ENCODE measurements around the gene RPS6KB2.
"Not testable (repeated sequence)": the region's sequence is repeated elsewhere in the genome, so short reads cannot be mapped to it uniquely, and the experiment has no call there.

The RPS6KB2 gene

DNA sequence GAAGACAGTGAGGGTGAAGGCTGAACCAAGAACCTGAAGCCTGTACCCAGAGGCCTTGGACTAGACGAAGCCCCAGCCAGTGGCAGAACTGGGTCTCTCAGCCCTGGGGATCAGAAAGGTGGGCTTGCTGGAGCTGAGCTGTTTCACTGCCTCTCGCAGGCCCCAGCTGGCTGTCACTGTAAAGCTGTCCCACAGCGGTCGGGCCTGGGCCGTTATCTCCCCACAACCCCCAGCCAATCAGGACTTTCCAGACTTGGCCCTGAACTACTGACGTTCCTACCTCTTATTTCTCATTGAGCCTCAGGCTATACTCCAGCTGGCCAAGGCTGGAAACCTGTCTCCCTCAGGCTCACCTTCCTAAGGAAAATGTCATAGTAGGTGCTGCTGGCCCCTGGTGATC is 30.8 kb upstream of the RPS6KB2 start:
- TF ChIP-seq CTCF (IDR thresholded peaks at IDR 0.05; ENCODE audit: control insufficient read depth, insufficient read depth, low read depth, low read length, missing control alignments) = no peak
- no peak overlapping the region for H3K4me3 ChIP-seq (ENCODE audit: control insufficient read depth, low read depth, low read length)
- no peak for DNase-seq (ENCODE audit: low read depth)

DNA sequence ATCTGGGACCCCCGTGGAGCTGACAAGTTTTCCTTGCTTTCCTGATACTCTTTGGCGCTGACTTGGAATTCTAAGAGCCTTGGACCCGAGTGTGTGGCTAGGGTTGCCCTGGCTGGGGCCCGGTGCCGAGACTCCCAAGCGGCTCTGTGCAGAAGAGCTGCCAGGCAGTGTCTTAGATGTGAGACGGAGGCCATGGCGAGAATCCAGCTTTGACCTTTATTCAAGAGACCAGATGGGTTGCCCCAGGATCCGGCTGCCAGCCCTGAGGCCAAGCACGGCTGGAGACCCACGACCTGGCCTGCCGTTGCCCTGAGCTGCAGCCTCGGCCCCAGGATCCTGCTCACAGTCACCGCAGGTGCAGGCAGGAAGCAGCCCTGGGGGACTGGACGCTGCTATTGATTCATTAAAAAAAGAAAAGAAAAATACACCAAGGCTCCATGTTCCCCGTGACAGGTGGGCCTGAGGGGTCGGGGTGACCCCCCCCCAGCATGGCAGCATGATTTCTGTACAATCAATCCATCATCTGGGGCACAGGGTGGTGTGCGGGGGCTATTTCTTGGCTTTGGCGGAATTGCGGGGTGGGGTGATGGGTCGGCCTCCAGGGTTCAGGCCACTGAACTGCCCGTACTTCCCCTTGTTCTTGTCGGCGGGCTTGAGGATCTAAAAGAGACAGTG is 30.2 kb upstream of the RPS6KB2 start:
- DNase-seq (ENCODE audit: low read depth) = no peak
- no peak for TF ChIP-seq CTCF (IDR thresholded peaks at IDR 0.05; ENCODE audit: control insufficient read depth, insufficient read depth, low read depth, low read length, missing control alignments)
- no peak overlapping the region for H3K4me3 ChIP-seq (ENCODE audit: control insufficient read depth, low read depth, low read length)

- H3K4me3 ChIP-seq (ENCODE audit: control insufficient read depth, low read depth, low read length) = no peak overlapping the region
- TF ChIP-seq CTCF (IDR thresholded peaks at IDR 0.05; ENCODE audit: control insufficient read depth, insufficient read depth, low read depth, low read length, missing control alignments) = no peak
- DNase-seq (ENCODE audit: low read depth) = no peak
Observed at GRCh38 chr11:67398661-67399563, 29.4 kb upstream of the RPS6KB2 start.

- peak overlapping the region; percentile 93 for H3K4me3 ChIP-seq (ENCODE audit: control insufficient read depth, low read depth, low read length)
- no peak for DNase-seq (ENCODE audit: low read depth)
Observed at GRCh38 chr11:67400251-67400941, 27.9 kb upstream of the RPS6KB2 start.

GRCh38 chr11:67400942-67401494 is 27.3 kb upstream of the RPS6KB2 start:
- no peak for TF ChIP-seq CTCF (IDR thresholded peaks at IDR 0.05; ENCODE audit: control insufficient read depth, insufficient read depth, low read depth, low read length, missing control alignments)
- peak overlapping the region; percentile 93 for H3K4me3 ChIP-seq (ENCODE audit: control insufficient read depth, low read depth, low read length)
- no peak for DNase-seq (ENCODE audit: low read depth)

More at GRCh38 chr11:67400251-67400941, 27.9 kb upstream of the RPS6KB2 start:
- no peak for TF ChIP-seq CTCF (IDR thresholded peaks at IDR 0.05; ENCODE audit: control insufficient read depth, insufficient read depth, low read depth, low read length, missing control alignments)

DNA sequence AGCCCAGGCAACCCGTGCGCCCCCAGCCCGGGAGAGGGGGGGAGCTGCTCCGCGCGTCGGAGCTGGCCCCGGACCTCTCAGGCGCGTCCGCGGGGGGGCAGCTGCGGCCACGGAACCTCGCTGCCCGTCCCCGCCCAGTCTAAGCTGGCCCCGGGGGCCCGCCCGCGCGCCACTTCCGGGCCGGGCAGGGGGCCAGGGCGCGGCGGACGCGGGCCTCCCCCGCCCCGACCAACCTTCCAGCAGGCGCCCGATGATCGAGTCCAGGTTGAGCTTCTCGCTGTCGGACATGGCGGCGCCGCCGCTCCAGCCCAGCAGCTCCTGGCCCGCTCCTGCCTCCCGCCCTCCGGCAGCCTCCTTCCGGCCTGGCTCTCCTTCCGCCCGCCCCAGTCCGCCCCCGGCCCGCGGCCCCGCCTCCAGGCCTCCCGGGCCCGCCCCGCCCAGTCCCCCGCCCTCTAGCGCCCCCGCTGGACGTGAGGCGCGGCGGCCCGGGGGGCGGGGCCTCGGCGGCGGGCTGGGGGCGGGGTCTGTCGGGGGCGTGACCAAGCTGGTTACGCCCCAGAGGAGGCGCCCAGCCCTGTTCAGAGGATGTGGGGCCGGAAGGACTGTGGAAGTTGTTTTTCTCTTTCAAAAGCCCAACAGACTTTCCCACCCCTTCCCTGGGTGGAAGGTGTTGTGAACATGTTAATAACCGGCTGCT is 26.7 kb upstream of the RPS6KB2 start, which contains the start of gene PPP1CA:
Gene PPP1CA (minus strand): TSS at position 364 of the 697 bp plus-strand sequence. CDS start 76 bp downstream, at position 288.
- DNase-seq (ENCODE audit: low read depth) = peak; percentile 38
- TF ChIP-seq CTCF (IDR thresholded peaks at IDR 0.05; ENCODE audit: control insufficient read depth, insufficient read depth, low read depth, low read length, missing control alignments) = peak; percentile 17
- H3K4me3 ChIP-seq (ENCODE audit: control insufficient read depth, low read depth, low read length) = peak within 1 kb of the TSS; percentile 93

DNA sequence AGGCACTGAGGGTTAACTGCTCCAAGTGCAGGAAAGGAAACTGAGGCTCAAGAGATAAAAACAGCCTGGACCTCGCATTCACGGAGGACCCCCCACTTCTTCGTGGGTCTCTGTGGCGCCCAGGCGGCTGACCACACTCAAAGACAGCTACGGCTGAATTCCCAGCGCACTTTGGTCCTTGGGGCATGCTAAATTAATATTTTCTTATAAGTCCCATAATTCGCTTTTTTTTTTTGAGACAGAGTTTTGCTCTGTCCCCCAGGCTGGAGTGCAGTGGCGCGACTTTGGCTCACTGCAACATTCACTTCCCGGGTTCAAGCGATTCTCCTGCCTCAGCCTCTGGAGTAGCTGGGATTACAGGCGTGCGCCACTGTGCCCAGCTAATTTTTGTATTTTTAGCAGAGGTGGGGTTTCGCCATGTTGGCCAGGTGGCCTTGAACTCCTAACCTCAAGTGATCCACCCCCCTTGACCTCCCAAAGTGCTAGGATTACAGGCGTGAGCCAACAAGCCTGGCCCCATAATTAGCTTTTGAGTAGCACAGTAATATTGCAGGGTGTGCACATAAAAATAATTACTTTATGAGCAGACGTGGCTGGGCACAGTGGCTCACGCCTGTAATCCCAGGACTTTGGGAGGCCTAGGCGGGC is 26.0 kb upstream of the RPS6KB2 start:
- DNase-seq (ENCODE audit: low read depth) = not testable (repeated sequence)
- peak overlapping the region; percentile 32 for H3K4me3 ChIP-seq (ENCODE audit: control insufficient read depth, low read depth, low read length)

- H3K4me3 ChIP-seq (ENCODE audit: control insufficient read depth, low read depth, low read length); DNase-seq (ENCODE audit: low read depth): not testable (repeated sequence)
Observed at GRCh38 chr11:67403085-67403484, 25.2 kb upstream of the RPS6KB2 start.
